MM.1S (cell line): ENCODE measurements around the gene MAGIX.

Experiments used
- EZH2phosphoT487 ChIP-seq: fragments of 300-600 bp; sonication (generic); IDR thresholded peaks from 2 replicates; pipeline ENCODE4 v1.6.1; 2018; ENCODE audit warnings: antibody characterized with exemption, low read length
- TF ChIP-seq, protein P1 (sequence below): fragments of 300-600 bp; sonication (generic); IDR thresholded peaks from 2 replicates; pipeline ENCODE4 v1.5.1; 2016; ENCODE audit warnings: antibody characterized with exemption, low read length, mixed read lengths

DNA sequence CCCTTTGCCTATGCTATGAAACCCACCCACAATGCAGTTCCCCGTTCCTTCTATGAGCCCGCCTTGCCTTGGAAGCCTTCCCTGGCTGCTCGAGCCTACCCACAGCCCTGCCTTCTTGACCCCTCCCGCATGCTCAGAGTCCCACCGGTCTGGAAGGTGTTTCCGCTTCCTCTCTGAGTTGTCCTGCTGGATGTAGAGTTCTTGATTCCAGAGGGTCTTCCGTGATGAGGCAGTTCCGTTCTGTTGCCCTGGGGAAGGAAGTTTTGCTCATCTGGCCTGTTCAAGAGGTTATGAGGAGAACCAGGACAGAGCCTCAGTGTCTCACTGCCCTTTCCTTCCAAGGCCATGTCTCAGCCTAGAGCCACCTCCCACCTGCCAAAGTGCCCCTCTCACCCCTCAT, 46.5 kb upstream of the MAGIX start:
- TF ChIP-seq, protein P1, sequence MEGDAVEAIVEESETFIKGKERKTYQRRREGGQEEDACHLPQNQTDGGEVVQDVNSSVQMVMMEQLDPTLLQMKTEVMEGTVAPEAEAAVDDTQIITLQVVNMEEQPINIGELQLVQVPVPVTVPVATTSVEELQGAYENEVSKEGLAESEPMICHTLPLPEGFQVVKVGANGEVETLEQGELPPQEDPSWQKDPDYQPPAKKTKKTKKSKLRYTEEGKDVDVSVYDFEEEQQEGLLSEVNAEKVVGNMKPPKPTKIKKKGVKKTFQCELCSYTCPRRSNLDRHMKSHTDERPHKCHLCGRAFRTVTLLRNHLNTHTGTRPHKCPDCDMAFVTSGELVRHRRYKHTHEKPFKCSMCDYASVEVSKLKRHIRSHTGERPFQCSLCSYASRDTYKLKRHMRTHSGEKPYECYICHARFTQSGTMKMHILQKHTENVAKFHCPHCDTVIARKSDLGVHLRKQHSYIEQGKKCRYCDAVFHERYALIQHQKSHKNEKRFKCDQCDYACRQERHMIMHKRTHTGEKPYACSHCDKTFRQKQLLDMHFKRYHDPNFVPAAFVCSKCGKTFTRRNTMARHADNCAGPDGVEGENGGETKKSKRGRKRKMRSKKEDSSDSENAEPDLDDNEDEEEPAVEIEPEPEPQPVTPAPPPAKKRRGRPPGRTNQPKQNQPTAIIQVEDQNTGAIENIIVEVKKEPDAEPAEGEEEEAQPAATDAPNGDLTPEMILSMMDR: no peak
- TF ChIP-seq EZH2phosphoT487: no peak
